ENCODE results near the gene DNAH5. TPM values are rescaled to one million over a fixed set of nuclear protein-coding genes. Genes with fewer than 3 reads are reported as not detected.

The DNAH5 gene, protein sequence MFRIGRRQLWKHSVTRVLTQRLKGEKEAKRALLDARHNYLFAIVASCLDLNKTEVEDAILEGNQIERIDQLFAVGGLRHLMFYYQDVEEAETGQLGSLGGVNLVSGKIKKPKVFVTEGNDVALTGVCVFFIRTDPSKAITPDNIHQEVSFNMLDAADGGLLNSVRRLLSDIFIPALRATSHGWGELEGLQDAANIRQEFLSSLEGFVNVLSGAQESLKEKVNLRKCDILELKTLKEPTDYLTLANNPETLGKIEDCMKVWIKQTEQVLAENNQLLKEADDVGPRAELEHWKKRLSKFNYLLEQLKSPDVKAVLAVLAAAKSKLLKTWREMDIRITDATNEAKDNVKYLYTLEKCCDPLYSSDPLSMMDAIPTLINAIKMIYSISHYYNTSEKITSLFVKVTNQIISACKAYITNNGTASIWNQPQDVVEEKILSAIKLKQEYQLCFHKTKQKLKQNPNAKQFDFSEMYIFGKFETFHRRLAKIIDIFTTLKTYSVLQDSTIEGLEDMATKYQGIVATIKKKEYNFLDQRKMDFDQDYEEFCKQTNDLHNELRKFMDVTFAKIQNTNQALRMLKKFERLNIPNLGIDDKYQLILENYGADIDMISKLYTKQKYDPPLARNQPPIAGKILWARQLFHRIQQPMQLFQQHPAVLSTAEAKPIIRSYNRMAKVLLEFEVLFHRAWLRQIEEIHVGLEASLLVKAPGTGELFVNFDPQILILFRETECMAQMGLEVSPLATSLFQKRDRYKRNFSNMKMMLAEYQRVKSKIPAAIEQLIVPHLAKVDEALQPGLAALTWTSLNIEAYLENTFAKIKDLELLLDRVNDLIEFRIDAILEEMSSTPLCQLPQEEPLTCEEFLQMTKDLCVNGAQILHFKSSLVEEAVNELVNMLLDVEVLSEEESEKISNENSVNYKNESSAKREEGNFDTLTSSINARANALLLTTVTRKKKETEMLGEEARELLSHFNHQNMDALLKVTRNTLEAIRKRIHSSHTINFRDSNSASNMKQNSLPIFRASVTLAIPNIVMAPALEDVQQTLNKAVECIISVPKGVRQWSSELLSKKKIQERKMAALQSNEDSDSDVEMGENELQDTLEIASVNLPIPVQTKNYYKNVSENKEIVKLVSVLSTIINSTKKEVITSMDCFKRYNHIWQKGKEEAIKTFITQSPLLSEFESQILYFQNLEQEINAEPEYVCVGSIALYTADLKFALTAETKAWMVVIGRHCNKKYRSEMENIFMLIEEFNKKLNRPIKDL (N-terminal part only)
- 0.23 and 0.38 TPM in 2 replicates for total RNA-seq

DNA sequence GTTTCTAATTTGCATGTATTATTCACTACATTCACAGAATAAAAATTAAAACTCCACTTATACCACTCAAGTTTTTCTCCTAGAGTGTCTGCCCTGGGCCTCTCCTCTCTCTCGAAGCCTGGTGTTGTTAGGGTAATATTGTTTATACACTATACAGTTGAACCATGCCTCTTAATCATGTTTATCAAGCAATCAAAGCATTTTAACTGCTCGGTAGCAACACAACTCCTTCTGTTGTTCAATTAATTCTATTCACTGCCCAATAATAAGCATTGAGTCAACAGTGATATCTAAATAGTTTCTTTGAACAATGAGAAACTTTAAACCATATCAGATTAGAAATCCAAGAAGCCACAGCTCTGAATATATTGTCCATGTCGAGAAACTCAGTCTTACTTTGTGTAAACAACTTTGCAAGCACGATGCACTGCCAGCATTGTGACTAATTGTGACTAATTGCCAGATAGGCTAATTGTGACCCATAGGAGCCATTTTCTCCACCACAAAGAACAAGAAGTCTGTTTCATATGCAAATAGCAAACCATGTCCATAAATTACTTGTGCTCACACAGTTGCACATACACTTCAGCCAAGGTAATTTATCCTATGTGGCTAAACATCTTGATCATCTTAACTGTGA is at the start of gene DNAH5:
Gene DNAH5, minus strand, starts transcription at position 129 of the 640 bp plus-strand sequence. CDS start 250 bp downstream, outside the sequence.

Other genes with a start within 250 kb of the DNAH5 start
- gene TRIO, start 198.7 kb upstream of the DNAH5 start, total RNA-seq: 40.0 and 40.2 TPM in 2 replicates

All from hair follicular keratinocyte (primary cell).